ENCODE data around the gene LDAF1. TPM values are rescaled to one million over a fixed set of nuclear protein-coding genes. Genes with fewer than 3 reads are reported as not detected.

Gene LDAF1
- 17.0 to 20.4 TPM (median 18.8 TPM) in 5 replicates for total RNA-seq (2022; extraction: Qiagen RNA extraction)

GRCh38 chr16:21158208-21159110, at the start of gene LDAF1:
Gene LDAF1 (plus strand): TSS chr16:21158674. CDS start chr16:21161183, 2,509 bp downstream.

DNA sequence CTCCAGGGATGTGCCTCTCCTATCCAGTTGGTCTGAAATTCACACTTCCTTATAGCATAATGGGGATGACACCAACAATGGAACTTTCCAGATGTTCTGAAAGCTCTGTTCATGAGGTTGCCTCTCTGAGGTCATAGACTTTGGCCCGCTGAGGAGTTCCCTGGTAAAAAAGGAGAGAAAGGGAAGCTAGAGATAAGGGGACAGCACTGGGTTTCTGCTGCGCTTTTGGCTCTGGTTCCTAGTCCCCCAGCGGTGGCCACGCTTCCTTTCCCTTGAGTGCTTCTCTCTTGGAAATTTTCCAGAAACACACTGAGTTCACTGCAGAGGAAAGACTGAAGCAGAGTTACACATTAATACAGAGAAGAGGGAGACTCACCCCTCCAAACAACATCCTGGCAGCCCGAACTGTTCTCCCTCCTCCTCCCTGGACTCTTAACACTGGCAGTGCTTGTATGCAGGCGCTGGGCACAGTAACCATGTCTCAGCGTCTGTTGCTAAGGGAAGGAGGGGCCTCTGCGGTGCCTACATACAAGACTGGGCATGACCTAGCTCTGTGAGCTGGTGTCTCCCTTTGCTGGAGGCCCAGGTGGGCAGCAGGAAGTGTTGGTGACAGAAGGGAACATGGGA, 8.0 kb upstream of the LDAF1 start, which contains the start of gene DNAH3:
Gene DNAH3 (minus strand): TSS at position 472 of the 627 bp plus-strand sequence. CDS start 527 bp downstream, outside the sequence.

GRCh38 chr16:21211486-21211885, 53.0 kb downstream of the LDAF1 start, which contains the start of gene ZP2:
Gene ZP2 (minus strand): TSS chr16:21211574. CDS start chr16:21211547, 27 bp downstream.

Other genes with a start within 250 kb of the LDAF1 start
- 0.09 to 0.33 TPM (median 0.21 TPM) in 5 replicates for gene DNAH3, start 7.8 kb upstream of the LDAF1 start, total RNA-seq (2022; extraction: Qiagen RNA extraction)
- not detected in 5 replicates for gene ZP2, start 52.9 kb downstream of the LDAF1 start, total RNA-seq (2022; extraction: Qiagen RNA extraction)
- 0.03 to 0.07 TPM (median 0.04 TPM) in 5 replicates for gene ANKS4B, start 75.0 kb downstream of the LDAF1 start, total RNA-seq (2022; extraction: Qiagen RNA extraction)
- 1.9 to 2.3 TPM (median 2.1 TPM) in 5 replicates for gene CRYM, start 119.6 kb downstream of the LDAF1 start, total RNA-seq (2022; extraction: Qiagen RNA extraction)